GM23338 (cell line): ENCODE measurements around the gene ST8SIA6.

Experiments
- CREB1 ChIP-seq: fragments of 250-450 bp; sonication (Bioruptor Pico); IDR thresholded peaks from 2 replicates; pipeline ENCODE4 v1.5.0; 2020; ENCODE audit warnings: low read depth, mild to moderate bottlenecking, moderate library complexity
- CTCF ChIP-seq, 2 experiments: fragments of 200-600 bp in 1 of 2; sonication (generic) in 1 of 2; conservative IDR thresholded peaks; 2 replicates each; pipeline versions ENCODE4 v1.5.1 to v1.6.1; 2016 to 2017; ENCODE audit warnings: antibody characterized with exemption in 2 of 2, low read depth in 2 of 2, mild to moderate bottlenecking in 2 of 2, moderate library complexity in 1 of 2
- EZH2 ChIP-seq: fragments of 200-600 bp; sonication (generic); IDR thresholded peaks from one replicate; pipeline ENCODE4 v1.8.0; 2017; ENCODE audit warnings: antibody characterized with exemption, mild to moderate bottlenecking, low read depth; ENCODE audit not compliant: unreplicated experiment
- EZH2phosphoT487 ChIP-seq: fragments of 200-600 bp; sonication (generic); IDR thresholded peaks from one replicate; pipeline ENCODE4 v1.8.1; 2018; ENCODE audit warnings: antibody characterized with exemption; ENCODE audit not compliant: unreplicated experiment
- POLR2AphosphoS5 ChIP-seq: IDR thresholded peaks from 2 replicates; pipeline ENCODE4 v1.6.1; 2016; ENCODE audit warnings: antibody characterized with exemption, low read depth
- REST ChIP-seq: IDR thresholded peaks from one replicate; pipeline ENCODE4 v1.6.1; 2018; ENCODE audit warnings: antibody characterized with exemption; ENCODE audit not compliant: unreplicated experiment
- STAT1 ChIP-seq: IDR thresholded peaks from one replicate; pipeline ENCODE4 v1.6.1; 2016; ENCODE audit warnings: antibody characterized with exemption; ENCODE audit not compliant: unreplicated experiment
- ZNF114 ChIP-seq: fragments of 250-450 bp; sonication (Bioruptor Pico); IDR thresholded peaks from 2 replicates; pipeline ENCODE4 v1.5.0; 2020; ENCODE audit warnings: mild to moderate bottlenecking, moderate library complexity

GRCh38 chr10:17444388-17444714, 10.0 kb downstream of the ST8SIA6 start:
- TF ChIP-seq CTCF (conservative IDR thresholded peaks at IDR 0.05; ENCODE audit: low read depth in 2 of 2) (no peak), REST (no peak), POLR2AphosphoS5 (no peak), EZH2 (no peak), EZH2phosphoT487 (no peak), STAT1 (no peak), CREB1 (CRISPR knock-in tag) (no peak), ZNF114 (CRISPR knock-in tag) (no peak)
